ENCODE results near the gene SEPTIN10.

DNA sequence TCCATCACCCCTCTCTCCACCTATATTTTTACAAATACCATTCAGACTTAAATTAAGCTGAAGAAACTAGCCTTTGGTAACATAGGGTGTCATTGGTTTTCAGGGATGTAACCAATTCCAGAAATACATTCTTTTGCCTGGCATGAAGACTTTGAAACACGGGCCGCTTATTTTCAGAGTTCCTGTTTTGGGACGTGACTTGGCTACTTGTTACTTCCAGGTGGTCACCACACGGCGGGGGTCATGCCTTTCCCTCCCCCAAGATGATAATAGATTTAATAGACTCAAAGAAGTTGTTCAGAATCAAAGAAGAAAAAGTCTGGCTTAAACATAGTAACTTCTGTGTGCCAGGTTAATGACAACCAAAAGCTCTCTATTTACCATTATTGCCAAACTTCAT, 110.6 kb downstream of the SEPTIN10 start:
- TF ChIP-seq, protein P1, sequence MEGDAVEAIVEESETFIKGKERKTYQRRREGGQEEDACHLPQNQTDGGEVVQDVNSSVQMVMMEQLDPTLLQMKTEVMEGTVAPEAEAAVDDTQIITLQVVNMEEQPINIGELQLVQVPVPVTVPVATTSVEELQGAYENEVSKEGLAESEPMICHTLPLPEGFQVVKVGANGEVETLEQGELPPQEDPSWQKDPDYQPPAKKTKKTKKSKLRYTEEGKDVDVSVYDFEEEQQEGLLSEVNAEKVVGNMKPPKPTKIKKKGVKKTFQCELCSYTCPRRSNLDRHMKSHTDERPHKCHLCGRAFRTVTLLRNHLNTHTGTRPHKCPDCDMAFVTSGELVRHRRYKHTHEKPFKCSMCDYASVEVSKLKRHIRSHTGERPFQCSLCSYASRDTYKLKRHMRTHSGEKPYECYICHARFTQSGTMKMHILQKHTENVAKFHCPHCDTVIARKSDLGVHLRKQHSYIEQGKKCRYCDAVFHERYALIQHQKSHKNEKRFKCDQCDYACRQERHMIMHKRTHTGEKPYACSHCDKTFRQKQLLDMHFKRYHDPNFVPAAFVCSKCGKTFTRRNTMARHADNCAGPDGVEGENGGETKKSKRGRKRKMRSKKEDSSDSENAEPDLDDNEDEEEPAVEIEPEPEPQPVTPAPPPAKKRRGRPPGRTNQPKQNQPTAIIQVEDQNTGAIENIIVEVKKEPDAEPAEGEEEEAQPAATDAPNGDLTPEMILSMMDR (IDR thresholded peaks at IDR 0.05) = no peak
- no peak for TF ChIP-seq EZH2 (IDR thresholded peaks at IDR 0.05; ENCODE audit: borderline replicate concordance, insufficient read depth, low read depth, low read length, poor library complexity, severe bottlenecking)
